H1 (cell line): ENCODE results near the gene AHI1. TPM values are rescaled to one million over a fixed set of nuclear protein-coding genes. Genes with fewer than 3 reads are reported as not detected.

Experiments
- CTCF ChIA-PET: fragments of 300-600 bp; sonication (Branson Sonifier 250); formaldehyde crosslinking; loops from one replicate; lab custom pipeline; 2021; ENCODE audit not compliant: partially characterized antibody; lab: Charles Lee
- POLR2A ChIA-PET: fragments of 300-600 bp; sonication (Branson Sonifier 250); formaldehyde crosslinking; loops from one replicate; lab custom pipeline; 2021; ENCODE audit warnings: inconsistent platforms; ENCODE audit not compliant: partially characterized antibody; lab: Charles Lee
- DNase-seq, 2 experiments: peaks; one replicate each; pipeline versions ENCODE4 v3.0.0 to v3.0.0-alpha.2; 2010 to 2022; ENCODE audit warnings: low spot score in 2 of 2, low read depth in 1 of 2, mixed read lengths in 1 of 2
- FAIRE-seq: peaks from 2 replicates; lab custom pipeline; 2011; peaks lifted over from hg19 to GRCh38; lab: Jason Lieb, UNC
- H2AFZ ChIP-seq: 2 replicates; pipeline ENCODE4 v1.8.1; 2012; ENCODE audit warnings: low read length, inconsistent platforms
- H2AK5ac ChIP-seq: 2 replicates; pipeline ENCODE4 v1.6.1; 2013; ENCODE audit warnings: low read depth, low read length
- H2BK120ac ChIP-seq: replicated peaks from 2 replicates; pipeline ENCODE3; 2013; ENCODE audit warnings: low read depth, low read length, inconsistent platforms
- H2BK12ac ChIP-seq: 2 replicates; pipeline ENCODE4 v1.6.1; 2013; ENCODE audit warnings: low read depth, low read length
- H2BK15ac ChIP-seq: 2 replicates; pipeline ENCODE4 v1.6.1; 2013; ENCODE audit warnings: low read length
- H2BK20ac ChIP-seq: 2 replicates; pipeline ENCODE4 v1.6.1; 2013; ENCODE audit warnings: low read length
- H2BK5ac ChIP-seq: 2 replicates; pipeline ENCODE4 v1.6.1; 2013; ENCODE audit warnings: low read depth, low read length
- H3K14ac ChIP-seq: 2 replicates; pipeline ENCODE4 v1.6.1; 2013; ENCODE audit warnings: inconsistent platforms; ENCODE audit not compliant: insufficient read length
- H3K18ac ChIP-seq: 2 replicates; pipeline ENCODE4 v1.6.1; 2013; ENCODE audit warnings: low read length; ENCODE audit errors: extremely low read depth
- H3K23ac ChIP-seq: 2 replicates; pipeline ENCODE4 v1.6.1; 2013; ENCODE audit warnings: inconsistent platforms; ENCODE audit not compliant: insufficient read length
- H3K23me2 ChIP-seq: 2 replicates; pipeline ENCODE4 v1.6.1; 2013; ENCODE audit warnings: low read depth, low read length
- H3K27ac ChIP-seq: 2 replicates; pipeline ENCODE4 v1.6.1; 2011; ENCODE audit warnings: low read depth, low read length, inconsistent platforms
- H3K27me3 ChIP-seq, 4 experiments: replicated peaks in 1 of 4; 1 replicate in 1 of 4; 2 replicates in 3 of 4; pipeline versions ENCODE4 v1.6.1 to v1.8.1; 2011 to 2013; ENCODE audit warnings: low read length in 3 of 4, mild to moderate bottlenecking in 3 of 4, inconsistent platforms in 2 of 4, mixed read lengths in 2 of 4, moderate library complexity in 1 of 4; ENCODE audit not compliant: control insufficient read depth in 3 of 4, insufficient read depth in 3 of 4; ENCODE audit errors: extremely low read depth in 1 of 4
- H3K36me3 ChIP-seq, 4 experiments: 2 replicates each; pipeline versions ENCODE4 v1.6.1 to v1.8.1; 2011 to 2013; ENCODE audit warnings: mild to moderate bottlenecking in 4 of 4, low read length in 3 of 4, moderate library complexity in 2 of 4, control low read depth in 1 of 4, inconsistent platforms in 1 of 4; ENCODE audit not compliant: insufficient read depth in 4 of 4, control insufficient read depth in 2 of 4
- H3K4ac ChIP-seq: replicated peaks from 2 replicates; pipeline ENCODE3; 2013; ENCODE audit warnings: low read length, low read depth, mixed read lengths, inconsistent platforms; ENCODE audit not compliant: insufficient read length
- H3K4me1 ChIP-seq, 4 experiments: replicated peaks in 1 of 4; 1 replicate in 1 of 4; 2 replicates in 3 of 4; pipeline versions ENCODE4 v1.6.1 to v1.8.1; 2011 to 2013; ENCODE audit warnings: low read length in 3 of 4, inconsistent platforms in 2 of 4, mixed read lengths in 1 of 4; ENCODE audit not compliant: insufficient read depth in 4 of 4, control insufficient read depth in 3 of 4
- H3K4me2 ChIP-seq, 2 experiments: 2 replicates each; pipeline versions ENCODE4 v1.6.1 to v1.8.1; 2011 to 2013; ENCODE audit warnings: low read depth in 2 of 2, low read length in 2 of 2, control low read depth in 1 of 2, inconsistent platforms in 1 of 2, mild to moderate bottlenecking in 1 of 2; ENCODE audit not compliant: insufficient read depth in 1 of 2
- H3K4me3 ChIP-seq, 4 experiments: fragments of 200-600, 300-600 bp in 1 of 4; sonication (generic), shearing (Covaris generic), sonication (Bioruptor Twin) in 1 of 4; 2 replicates each; pipeline versions ENCODE4 v1.5.1 to v1.8.1; 2011 to 2016; ENCODE audit warnings: low read length in 4 of 4, low read depth in 3 of 4, control low read depth in 2 of 4, inconsistent platforms in 2 of 4, mild to moderate bottlenecking in 2 of 4, mixed read lengths in 1 of 4, moderate library complexity in 1 of 4; ENCODE audit not compliant: insufficient read depth in 2 of 4; ENCODE audit errors: extremely low read depth in 1 of 4
- H3K56ac ChIP-seq: replicated peaks from 2 replicates; pipeline ENCODE3; 2013; ENCODE audit warnings: low read depth, mild to moderate bottlenecking, mixed read lengths, low read length, inconsistent platforms; ENCODE audit not compliant: insufficient read length
- H3K79me1 ChIP-seq: 2 replicates; pipeline ENCODE4 v1.6.1; 2013; ENCODE audit warnings: low read depth, low read length, control low read depth
- H3K79me2 ChIP-seq, 2 experiments: 2 replicates each; pipeline versions ENCODE4 v1.6.1 to v1.8.1; 2012 to 2013; ENCODE audit warnings: low read length in 2 of 2, mild to moderate bottlenecking in 2 of 2, inconsistent platforms in 1 of 2; ENCODE audit not compliant: insufficient read depth in 2 of 2, control insufficient read depth in 1 of 2
- H3K9ac ChIP-seq, 4 experiments: replicated peaks in 1 of 4; 1 replicate in 1 of 4; 2 replicates in 3 of 4; pipeline versions ENCODE4 v1.6.1 to v1.8.1; 2011 to 2013; ENCODE audit warnings: low read depth in 3 of 4, low read length in 3 of 4, control low read depth in 2 of 4, mild to moderate bottlenecking in 2 of 4, moderate library complexity in 2 of 4, inconsistent platforms in 1 of 4; ENCODE audit errors: extremely low read depth in 1 of 4
- H3K9me3 ChIP-seq, 2 experiments: 2 replicates each; pipeline versions ENCODE4 v1.6.1 to v1.8.1; 2012 to 2013; ENCODE audit warnings: mild to moderate bottlenecking in 2 of 2, moderate library complexity in 2 of 2, control low read depth in 1 of 2, inconsistent platforms in 1 of 2, low read depth in 1 of 2, low read length in 1 of 2, mixed read lengths in 1 of 2; ENCODE audit not compliant: insufficient read depth in 2 of 2
- H4K20me1 ChIP-seq, 2 experiments: replicated peaks in 1 of 2; 2 replicates each; pipeline versions ENCODE3 to v1.8.1; 2011 to 2013; ENCODE audit warnings: inconsistent platforms in 2 of 2, low read length in 2 of 2, mild to moderate bottlenecking in 1 of 2; ENCODE audit not compliant: insufficient read depth in 2 of 2, control insufficient read depth in 1 of 2
- H4K5ac ChIP-seq: 2 replicates; pipeline ENCODE4 v1.6.1; 2013; ENCODE audit warnings: low read length, low read depth, mixed read lengths, inconsistent platforms; ENCODE audit not compliant: insufficient read length
- H4K8ac ChIP-seq: 2 replicates; pipeline ENCODE4 v1.8.0; 2013; ENCODE audit warnings: mild to moderate bottlenecking, moderate library complexity, low read length, inconsistent platforms; ENCODE audit not compliant: insufficient read depth; ENCODE audit errors: extremely low read depth
- H4K91ac ChIP-seq: replicated peaks from 2 replicates; pipeline ENCODE3; 2013; ENCODE audit warnings: low read length, mixed read lengths, inconsistent platforms; ENCODE audit not compliant: insufficient read length
- ATF3 ChIP-seq: IDR thresholded peaks from 2 replicates; pipeline ENCODE4 v1.6.1; 2011; ENCODE audit warnings: low read depth, mild to moderate bottlenecking, low read length; ENCODE audit not compliant: insufficient read depth
- BRCA1 ChIP-seq: IDR thresholded peaks from 2 replicates; pipeline ENCODE4 v1.6.1; 2012; ENCODE audit warnings: low read depth, low read length, improper control_type of control experiment
- CTBP2 ChIP-seq: IDR thresholded peaks from 2 replicates; pipeline ENCODE4 v1.7.0; 2011; ENCODE audit warnings: borderline replicate concordance, mild to moderate bottlenecking, moderate library complexity, mixed read lengths, low read length; ENCODE audit not compliant: insufficient read depth, insufficient read length
- HDAC6 ChIP-seq: IDR thresholded peaks from one replicate; pipeline ENCODE4 v1.7.1; 2012; ENCODE audit warnings: low read depth, mild to moderate bottlenecking, inconsistent platforms, low read length, moderate library complexity
- JUND ChIP-seq: IDR thresholded peaks from 2 replicates; pipeline ENCODE4 v1.6.1; 2011; ENCODE audit warnings: mild to moderate bottlenecking, improper control_type of control experiment, low read length
- KDM1A ChIP-seq: fragments of 200-600, 300-600 bp; sonication (generic); IDR thresholded peaks from 2 replicates; pipeline ENCODE4 v1.7.1; 2016; ENCODE audit warnings: mild to moderate bottlenecking, low read length, borderline replicate concordance
- NRF1 ChIP-seq: IDR thresholded peaks from 2 replicates; pipeline ENCODE4 v1.6.1; 2011; ENCODE audit warnings: mild to moderate bottlenecking, low read depth, low read length, improper control_type of control experiment
- POLR2AphosphoS5 ChIP-seq: IDR thresholded peaks from 2 replicates; pipeline ENCODE4 v1.6.1; 2011; ENCODE audit warnings: low read depth, low read length
- RFX5 ChIP-seq: IDR thresholded peaks from 2 replicates; pipeline ENCODE4 v1.6.1; 2011; ENCODE audit warnings: low read depth, low read length, improper control_type of control experiment, borderline replicate concordance
- SP4 ChIP-seq: IDR thresholded peaks from 2 replicates; pipeline ENCODE4 v1.6.1; 2012; ENCODE audit warnings: low read length, inconsistent platforms
- TCF12 ChIP-seq: IDR thresholded peaks from 2 replicates; pipeline ENCODE4 v1.6.1; 2011; ENCODE audit warnings: low read depth, mild to moderate bottlenecking, low read length
- WGBS, 2 experiments: shearing (Covaris generic) in 1 of 2; methylation state at CpG; one replicate each; pipeline versions ENCODE4 v1.1.6 to v1.1.7; 2013 to 2015; ENCODE audit warnings: low lambda C conversion rate in 2 of 2, mixed read lengths in 2 of 2, inconsistent platforms in 1 of 2, low coverage in 1 of 2, missing lambda C conversion rate in 1 of 2; ENCODE audit not compliant: insufficient replicate concordance in 2 of 2, insufficient coverage in 1 of 2, insufficient read length in 1 of 2; ENCODE audit errors: extremely low coverage in 1 of 2, missing lambda C conversion rate in 1 of 2; 5-methylcytosine and 5-hydroxymethylcytosine counted together
- polyA plus RNA-seq, 7 experiments: library from polyadenylated mRNA; depleted of rRNA in 3 of 7; stranded (reverse) in 5 of 7; unstranded in 2 of 7; fragments of >200 nt in 5 of 7; fragments of 200-250 nt in 2 of 7; gene quantifications; 1 replicate in 5 of 7; 2 replicates in 1 of 7; 4 replicates in 1 of 7; pipeline versions ENCODE4 v1.2.1 to v1.2.3, GENCODE V29; 2011 to 2013; ENCODE audit warnings: missing spikeins in 2 of 7, mixed read lengths in 2 of 7
- total RNA-seq: library from RNA; stranded (reverse); fragmentation: NEBNext Ultra II Directional; extraction: Animal tissue kit (Norgen Biotek cat#: 25700); gene quantifications from 2 replicates; pipeline ENCODE4 v1.2.1, GENCODE V29; 2021
- TF ChIP-seq, protein P1 (sequence below), 3 experiments: IDR thresholded peaks; 1 replicate in 2 of 3; 2 replicates in 1 of 3; pipeline versions ENCODE4 v1.5.1 to v1.6.1; 2011; ENCODE audit warnings: low read length in 3 of 3, mild to moderate bottlenecking in 3 of 3, inconsistent platforms in 2 of 3, low read depth in 1 of 3, moderate library complexity in 1 of 3; ENCODE audit not compliant: insufficient read depth in 1 of 3; ENCODE audit errors: control extremely low read depth in 1 of 3

The AHI1 gene
- total and polyA plus RNA-seq, 2 of the 8 experiments (the other 6 are each of a cell fraction or from before 2014, with no cell fraction given): 4.2 to 19.6 TPM

DNA sequence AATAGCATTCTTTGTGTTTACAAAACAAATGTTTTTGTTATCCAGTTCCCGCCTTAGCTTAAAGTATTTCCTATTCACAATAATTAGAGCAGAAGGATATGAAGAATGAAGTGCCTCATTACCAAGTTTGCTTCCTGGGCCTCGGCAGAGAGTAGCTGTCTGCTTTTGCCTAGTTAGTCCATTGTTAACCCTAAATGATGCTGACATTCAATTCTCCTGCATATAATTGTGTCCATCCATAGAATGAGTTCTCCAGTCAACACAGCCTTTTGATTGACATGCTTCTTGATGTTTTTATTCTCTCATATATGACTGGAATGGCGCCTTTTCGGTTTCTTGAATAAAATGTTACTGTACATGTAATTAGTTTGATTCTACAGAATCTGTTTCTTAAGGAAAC, 215.6 kb downstream of the AHI1 start:
- 89% methylated on average over 4 of the region's 4 CpGs; no CpG with 5 or more reads in 1 of the 2 experiments for WGBS, 2 experiments
- POLR2A ChIA-PET: interaction anchor here (0.9 kb wide), 1 partner anchor 11 kb away, joined by 3 read pairs; no protein-coding TSS in a partner anchor
- TF ChIP-seq SP4 (no peak), ATF3 (no peak), KDM1A (no peak), POLR2AphosphoS5 (no peak), RFX5 (no peak), BRCA1 (no peak), TCF12 (no peak), HDAC6 (no peak), JUND (no peak), CTBP2 (no peak), NRF1 (no peak)
- TF ChIP-seq, protein P1, sequence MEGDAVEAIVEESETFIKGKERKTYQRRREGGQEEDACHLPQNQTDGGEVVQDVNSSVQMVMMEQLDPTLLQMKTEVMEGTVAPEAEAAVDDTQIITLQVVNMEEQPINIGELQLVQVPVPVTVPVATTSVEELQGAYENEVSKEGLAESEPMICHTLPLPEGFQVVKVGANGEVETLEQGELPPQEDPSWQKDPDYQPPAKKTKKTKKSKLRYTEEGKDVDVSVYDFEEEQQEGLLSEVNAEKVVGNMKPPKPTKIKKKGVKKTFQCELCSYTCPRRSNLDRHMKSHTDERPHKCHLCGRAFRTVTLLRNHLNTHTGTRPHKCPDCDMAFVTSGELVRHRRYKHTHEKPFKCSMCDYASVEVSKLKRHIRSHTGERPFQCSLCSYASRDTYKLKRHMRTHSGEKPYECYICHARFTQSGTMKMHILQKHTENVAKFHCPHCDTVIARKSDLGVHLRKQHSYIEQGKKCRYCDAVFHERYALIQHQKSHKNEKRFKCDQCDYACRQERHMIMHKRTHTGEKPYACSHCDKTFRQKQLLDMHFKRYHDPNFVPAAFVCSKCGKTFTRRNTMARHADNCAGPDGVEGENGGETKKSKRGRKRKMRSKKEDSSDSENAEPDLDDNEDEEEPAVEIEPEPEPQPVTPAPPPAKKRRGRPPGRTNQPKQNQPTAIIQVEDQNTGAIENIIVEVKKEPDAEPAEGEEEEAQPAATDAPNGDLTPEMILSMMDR (IDR thresholded peaks at IDR 0.05; ENCODE audit: control extremely low read depth in 1 of 3, insufficient read depth in 1 of 3, low read depth in 1 of 3, low read length in 3 of 3): no peak

More for the DNA sequence above, 215.6 kb downstream of the AHI1 start:
- no peaks in the 10 kb centered on the region for H3K9me3 ChIP-seq
- no peaks in the 10 kb centered on the region for H3K23me2 ChIP-seq
- H2BK15ac ChIP-seq: no peak overlapping the region
- H3K4me3 ChIP-seq: no peak overlapping the region
- no peak overlapping the region for H4K91ac ChIP-seq
- H4K8ac ChIP-seq: no peak overlapping the region
- H3K56ac ChIP-seq: no peak overlapping the region
- H3K27ac ChIP-seq: no peak overlapping the region
- H2BK120ac ChIP-seq: no peak overlapping the region
- H4K5ac ChIP-seq: no peak overlapping the region
- H3K79me1 ChIP-seq: no peaks in the 10 kb centered on the region
- H3K4ac ChIP-seq: no peak overlapping the region
- H3K4me2 ChIP-seq: no peak overlapping the region
- no peak overlapping the region for H2AK5ac ChIP-seq
- H2AFZ ChIP-seq: no peak overlapping the region
- H2BK12ac ChIP-seq: no peak overlapping the region
- H3K36me3 ChIP-seq: no peaks in the 10 kb centered on the region
- H4K20me1 ChIP-seq: no peaks in the 10 kb centered on the region
- H3K9ac ChIP-seq: no peak overlapping the region
- no peak overlapping the region for H2BK5ac ChIP-seq
- H3K79me2 ChIP-seq: no peaks in the 10 kb centered on the region
- no peak for DNase-seq
- H2BK20ac ChIP-seq: no peak overlapping the region
- H3K23ac ChIP-seq: no peak overlapping the region
- H3K14ac ChIP-seq: no peak overlapping the region
- no peak for FAIRE-seq
- H3K27me3 ChIP-seq: no peaks in the 10 kb centered on the region
- no peak overlapping the region for H3K18ac ChIP-seq
- CTCF ChIA-PET: interaction anchor here (0.6 kb wide), 1 partner anchor 9 kb away, joined by 3 read pairs; no protein-coding TSS in a partner anchor
- H3K4me1 ChIP-seq: no peaks in the 10 kb centered on the region
